Gastroesophageal sphincter (tissue), 4 donors: ENCODE data around the gene ZSCAN26. TPM values are rescaled to one million over a fixed set of nuclear protein-coding genes. Genes with fewer than 3 reads are reported as not detected.

ENCODE experiments used
- ATAC-seq: fragments of 150-250 bp; one replicate; pipeline ENCODE4 v1.9.1; 2016; ENCODE audit warnings: mild to moderate bottlenecking, moderate library complexity
- H3K27ac ChIP-seq, 4 donors: fragments of 200-600 bp; sonication (generic) in 3 of 4; 1 replicate in 3 of 4; 2 replicates in 1 of 4; pipeline ENCODE4 v1.5.1; 2016 to 2019
- H3K27me3 ChIP-seq: fragments of 200-600 bp; sonication (generic); one replicate; pipeline ENCODE4 v1.5.1; 2019
- H3K36me3 ChIP-seq, 2 donors: fragments of 200-600 bp; sonication (generic); one replicate each; pipeline ENCODE4 v1.5.1; 2019; ENCODE audit warnings: control low read depth in 1 of 2
- H3K4me1 ChIP-seq, 3 donors: fragments of 200-600 bp; sonication (generic); 1 replicate in 2 of 3; 2 replicates in 1 of 3; pipeline ENCODE4 v1.5.1; 2016 to 2019; ENCODE audit warnings: control low read depth in 2 of 3
- H3K4me3 ChIP-seq, 2 donors: fragments of 200-600 bp; sonication (generic); one replicate each; pipeline ENCODE4 v1.5.1; 2019; ENCODE audit warnings: mild to moderate bottlenecking in 1 of 2, moderate library complexity in 1 of 2
- H3K9me3 ChIP-seq, 3 donors: fragments of 200-600 bp; sonication (generic); one replicate each; pipeline ENCODE4 v1.5.1; 2017 to 2019; ENCODE audit warnings: control low read depth in 2 of 3
- EP300 ChIP-seq: sonication (generic); formaldehyde crosslinking; IDR thresholded peaks from one replicate; pipeline ENCODE4 v1.6.1; 2017; ENCODE audit warnings: antibody characterized with exemption, mild to moderate bottlenecking
- POLR2A ChIP-seq, 2 donors: fragments of 450-650 bp; IDR thresholded peaks; one replicate each; pipeline ENCODE4 v1.6.1; 2017; ENCODE audit warnings: antibody characterized with exemption in 2 of 2, mild to moderate bottlenecking in 2 of 2, moderate library complexity in 1 of 2
- POLR2AphosphoS5 ChIP-seq: sonication (generic); formaldehyde crosslinking; IDR thresholded peaks from one replicate; pipeline ENCODE4 v1.6.1; 2017; ENCODE audit warnings: antibody characterized with exemption
- WGBS, 2 donors: methylation state at CpG; one replicate each; pipeline ENCODE4 v1.1.5; 2018; ENCODE audit warnings: low coverage in 1 of 2; 5-methylcytosine and 5-hydroxymethylcytosine counted together
- total RNA-seq, 4 donors: library from RNA; depleted of rRNA; stranded (reverse); fragments of >200 nt; gene quantifications; one replicate each; pipeline ENCODE4 v1.1.0, GENCODE V29; 2016
- TF ChIP-seq, protein P1 (sequence below), 4 experiments: fragments of 200-600 bp in 2 of 4; fragments of 450-650 bp in 2 of 4; sonication (generic) in 1 of 4; IDR thresholded peaks; one replicate each; pipeline ENCODE4 v1.5.1; 2017 to 2019; ENCODE audit warnings: antibody characterized with exemption in 4 of 4, mild to moderate bottlenecking in 2 of 4, moderate library complexity in 2 of 4

ZSCAN26 gene
- total RNA-seq, 4 donors from 2014 or later: 17.9 to 27.1 (median 24.5) TPM

- no peak for TF ChIP-seq EP300
- TF ChIP-seq POLR2A (IDR thresholded peaks at IDR 0.05): no peak
- TF ChIP-seq, protein P1, sequence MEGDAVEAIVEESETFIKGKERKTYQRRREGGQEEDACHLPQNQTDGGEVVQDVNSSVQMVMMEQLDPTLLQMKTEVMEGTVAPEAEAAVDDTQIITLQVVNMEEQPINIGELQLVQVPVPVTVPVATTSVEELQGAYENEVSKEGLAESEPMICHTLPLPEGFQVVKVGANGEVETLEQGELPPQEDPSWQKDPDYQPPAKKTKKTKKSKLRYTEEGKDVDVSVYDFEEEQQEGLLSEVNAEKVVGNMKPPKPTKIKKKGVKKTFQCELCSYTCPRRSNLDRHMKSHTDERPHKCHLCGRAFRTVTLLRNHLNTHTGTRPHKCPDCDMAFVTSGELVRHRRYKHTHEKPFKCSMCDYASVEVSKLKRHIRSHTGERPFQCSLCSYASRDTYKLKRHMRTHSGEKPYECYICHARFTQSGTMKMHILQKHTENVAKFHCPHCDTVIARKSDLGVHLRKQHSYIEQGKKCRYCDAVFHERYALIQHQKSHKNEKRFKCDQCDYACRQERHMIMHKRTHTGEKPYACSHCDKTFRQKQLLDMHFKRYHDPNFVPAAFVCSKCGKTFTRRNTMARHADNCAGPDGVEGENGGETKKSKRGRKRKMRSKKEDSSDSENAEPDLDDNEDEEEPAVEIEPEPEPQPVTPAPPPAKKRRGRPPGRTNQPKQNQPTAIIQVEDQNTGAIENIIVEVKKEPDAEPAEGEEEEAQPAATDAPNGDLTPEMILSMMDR (IDR thresholded peaks at IDR 0.05): no peak
- no peak for TF ChIP-seq POLR2AphosphoS5
- H3K4me3 ChIP-seq: peak overlapping the region; percentile 80 to 99
- H3K27me3 ChIP-seq: peaks cover 20% of the 10 kb centered on the region
- 47 to 55% methylated on average over 8 to 9 of the region's 9 CpGs for WGBS, 2 donors
- no peak for ATAC-seq
- peak overlapping the region; percentile 83 to 91 (median 86) for H3K27ac ChIP-seq
- no peaks in the 10 kb centered on the region for H3K9me3 ChIP-seq
- H3K36me3 ChIP-seq: peaks cover 9 to 26% of the 10 kb centered on the region in 2 donors
- H3K4me1 ChIP-seq: peaks cover 0 to 36% (median 6%) of the 10 kb centered on the region in 3 donors
Measured at GRCh38 chr6:28224131-28225055, 42.5 kb upstream of the ZSCAN26 start.

GRCh38 chr6:28225056-28225834 is 41.7 kb upstream of the ZSCAN26 start, which contains the start of gene ZSCAN9:
ZSCAN9 (plus strand) TSS chr6:28225275; CDS start chr6:28227085, 1,810 bp downstream.
- H3K4me3 ChIP-seq: peak within 1 kb of the TSS; percentile 80 to 99
- TF ChIP-seq POLR2A (IDR thresholded peaks at IDR 0.05): no peak
- TF ChIP-seq, protein P1 (IDR thresholded peaks at IDR 0.05): peak in 1 of 4 experiments; percentile 7
- TF ChIP-seq POLR2AphosphoS5: peak; percentile 80
- TF ChIP-seq EP300: no peak
- WGBS, 2 donors: 0 to 1% methylated on average over 17 to 24 of the region's 45 CpGs
- peak within 1 kb of the TSS; percentile 83 to 91 (median 86) for H3K27ac ChIP-seq
- peaks cover 20% of the 10 kb centered on the region for H3K27me3 ChIP-seq
- peak; percentile 96 for ATAC-seq
- H3K9me3 ChIP-seq: no peaks in the 10 kb centered on the region
- peaks cover 0 to 34% (median 6%) of the 10 kb centered on the region in 3 donors for H3K4me1 ChIP-seq
- H3K36me3 ChIP-seq: peaks cover 9 to 34% of the 10 kb centered on the region in 2 donors

DNA sequence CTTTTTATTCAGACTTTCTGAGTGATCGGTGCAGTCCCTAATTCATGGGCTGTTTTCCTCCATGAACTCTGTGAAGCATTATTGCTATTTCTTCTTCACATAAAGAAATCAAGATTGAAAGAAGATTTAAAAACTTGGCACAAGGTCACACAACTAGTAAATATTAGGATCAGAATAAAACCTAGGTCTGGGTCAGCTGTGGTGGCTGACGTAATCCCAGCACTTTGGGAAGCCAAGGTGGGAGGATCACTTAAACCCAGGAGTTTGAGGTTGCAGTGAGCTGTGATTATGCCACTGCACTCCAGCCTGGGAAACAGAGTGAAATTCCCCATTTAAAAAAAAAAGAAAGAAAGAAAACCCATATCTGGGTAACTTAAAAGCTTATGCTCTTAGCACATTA is 40.5 kb upstream of the ZSCAN26 start:
- no peak for ATAC-seq
- Histone ChIP-seq H3K36me3 (peaks cover 9 to 46% of the 10 kb centered on the region in 2 donors), H3K27ac (no peak overlapping the region), H3K9me3 (no peaks in the 10 kb centered on the region), H3K4me1 (peaks cover 0 to 34% (median 6%) of the 10 kb centered on the region in 3 donors), H3K4me3 (no peak overlapping the region), H3K27me3 (peaks cover 8% of the 10 kb centered on the region)
- 52 to 85% methylated on average over 2 of the region's 2 CpGs for WGBS, 2 donors
- TF ChIP-seq EP300: no peak
- no peak for TF ChIP-seq POLR2A (IDR thresholded peaks at IDR 0.05)
- TF ChIP-seq, protein P1 (IDR thresholded peaks at IDR 0.05): no peak
- TF ChIP-seq POLR2AphosphoS5: no peak

- peaks cover 9 to 78% of the 10 kb centered on the region in 2 donors for H3K36me3 ChIP-seq
- no peak for ATAC-seq
- TF ChIP-seq EP300: no peak
- no peak for TF ChIP-seq POLR2AphosphoS5
- TF ChIP-seq POLR2A (IDR thresholded peaks at IDR 0.05): no peak
- TF ChIP-seq, protein P1 (IDR thresholded peaks at IDR 0.05): no peak
- H3K4me1 ChIP-seq: peaks cover 0 to 5% (median 0%) of the 10 kb centered on the region in 3 donors
- H3K9me3 ChIP-seq: peaks cover 0 to 4% (median 0%) of the 10 kb centered on the region in 3 donors
- 98% methylated on average over 11 of the region's 11 CpGs; no CpG with 5 or more reads in 1 of the 2 donors for WGBS, 2 donors
- no peak overlapping the region for H3K27ac ChIP-seq
- no peaks in the 10 kb centered on the region for H3K27me3 ChIP-seq
- H3K4me3 ChIP-seq: no peak overlapping the region
Measured at GRCh38 chr6:28232785-28233184, 34.2 kb upstream of the ZSCAN26 start.
